Parathyroid adenoma (tissue), 2 donors: ENCODE data around the gene TTBK1.

ENCODE experiments used
- H2AFZ ChIP-seq: fragments of 300-600 bp; sonication (generic); one replicate; pipeline ENCODE4 v1.7.0; 2017; ENCODE audit warnings: antibody characterized with exemption, mild to moderate bottlenecking
- H3K27ac ChIP-seq: fragments of 300-600 bp; sonication (generic); one replicate; pipeline ENCODE4 v1.7.0; 2017
- H3K27me3 ChIP-seq: fragments of 300-600 bp; sonication (generic); one replicate; pipeline ENCODE4 v1.7.0; 2017; ENCODE audit warnings: low read length; ENCODE audit not compliant: control insufficient read depth, insufficient read depth
- H3K36me3 ChIP-seq: fragments of 300-600 bp; sonication (generic); one replicate; pipeline ENCODE4 v1.7.0; 2017; ENCODE audit warnings: low read length; ENCODE audit not compliant: control insufficient read depth, insufficient read depth
- H3K4me1 ChIP-seq: fragments of 300-600 bp; sonication (generic); one replicate; pipeline ENCODE4 v1.7.0; 2017; ENCODE audit warnings: control low read depth
- H3K4me2 ChIP-seq: fragments of 300-600 bp; sonication (generic); one replicate; pipeline ENCODE4 v1.7.0; 2017; ENCODE audit warnings: low read length
- H3K4me3 ChIP-seq: fragments of 300-600 bp; sonication (generic); one replicate; pipeline ENCODE4 v1.7.0; 2017; ENCODE audit warnings: low read depth, low read length
- H3K79me2 ChIP-seq: fragments of 300-600 bp; sonication (generic); one replicate; pipeline ENCODE4 v1.7.0; 2017; ENCODE audit warnings: control low read depth
- H3K9ac ChIP-seq: fragments of 300-600 bp; sonication (generic); one replicate; pipeline ENCODE4 v1.7.0; 2017; ENCODE audit warnings: mild to moderate bottlenecking
- H3K9me3 ChIP-seq: fragments of 300-600 bp; sonication (generic); one replicate; pipeline ENCODE4 v1.7.0; 2017; ENCODE audit warnings: low read length; ENCODE audit not compliant: control insufficient read depth
- TF ChIP-seq, protein P1 (sequence below): fragments of 300-600 bp; sonication (generic); IDR thresholded peaks from one replicate; pipeline ENCODE4 v1.7.0; 2017; ENCODE audit warnings: antibody characterized with exemption, mild to moderate bottlenecking
- donor health status: primary hyperparathyroidism.

TTBK1 gene

DNA sequence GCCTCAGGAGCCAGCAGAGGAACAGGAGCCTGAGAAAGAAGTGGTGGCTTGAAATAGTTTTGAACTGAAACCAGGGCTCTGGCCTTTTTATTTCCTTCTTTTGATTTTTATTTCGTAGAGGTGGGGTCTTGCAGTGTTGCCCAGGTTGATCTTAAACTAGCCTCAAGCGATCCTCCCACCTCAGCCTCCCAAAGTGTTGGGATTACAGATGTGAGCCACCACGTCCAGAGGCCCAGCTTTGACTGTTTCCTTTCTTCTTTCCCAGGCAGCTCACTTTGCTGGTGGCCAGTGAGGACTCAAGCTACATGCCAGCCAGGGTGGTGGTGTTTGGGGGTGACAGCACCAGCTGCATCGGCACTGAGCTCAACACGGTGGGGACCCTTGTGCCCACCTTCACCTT is 40.8 kb upstream of the TTBK1 start:
- H2AFZ ChIP-seq = no peak overlapping the region
- H3K4me2 ChIP-seq = no peak overlapping the region
- TF ChIP-seq, protein P1, sequence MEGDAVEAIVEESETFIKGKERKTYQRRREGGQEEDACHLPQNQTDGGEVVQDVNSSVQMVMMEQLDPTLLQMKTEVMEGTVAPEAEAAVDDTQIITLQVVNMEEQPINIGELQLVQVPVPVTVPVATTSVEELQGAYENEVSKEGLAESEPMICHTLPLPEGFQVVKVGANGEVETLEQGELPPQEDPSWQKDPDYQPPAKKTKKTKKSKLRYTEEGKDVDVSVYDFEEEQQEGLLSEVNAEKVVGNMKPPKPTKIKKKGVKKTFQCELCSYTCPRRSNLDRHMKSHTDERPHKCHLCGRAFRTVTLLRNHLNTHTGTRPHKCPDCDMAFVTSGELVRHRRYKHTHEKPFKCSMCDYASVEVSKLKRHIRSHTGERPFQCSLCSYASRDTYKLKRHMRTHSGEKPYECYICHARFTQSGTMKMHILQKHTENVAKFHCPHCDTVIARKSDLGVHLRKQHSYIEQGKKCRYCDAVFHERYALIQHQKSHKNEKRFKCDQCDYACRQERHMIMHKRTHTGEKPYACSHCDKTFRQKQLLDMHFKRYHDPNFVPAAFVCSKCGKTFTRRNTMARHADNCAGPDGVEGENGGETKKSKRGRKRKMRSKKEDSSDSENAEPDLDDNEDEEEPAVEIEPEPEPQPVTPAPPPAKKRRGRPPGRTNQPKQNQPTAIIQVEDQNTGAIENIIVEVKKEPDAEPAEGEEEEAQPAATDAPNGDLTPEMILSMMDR = no peak
- no peak overlapping the region for H3K4me3 ChIP-seq
- H3K27ac ChIP-seq = no peak overlapping the region
- H3K9ac ChIP-seq = no peak overlapping the region
- no peaks in the 10 kb centered on the region for H3K27me3 ChIP-seq
- H3K36me3 ChIP-seq = no peaks in the 10 kb centered on the region
- H3K4me1 ChIP-seq = no peaks in the 10 kb centered on the region
- H3K79me2 ChIP-seq = no peaks in the 10 kb centered on the region
- H3K9me3 ChIP-seq = no peaks in the 10 kb centered on the region

- Histone ChIP-seq H3K9me3 (no peaks in the 10 kb centered on the region), H3K4me2 (no peak overlapping the region), H3K79me2 (no peaks in the 10 kb centered on the region), H3K27ac (no peak overlapping the region), H3K27me3 (no peaks in the 10 kb centered on the region), H3K4me3 (no peak overlapping the region), H2AFZ (no peak overlapping the region), H3K36me3 (no peaks in the 10 kb centered on the region), H3K9ac (no peak overlapping the region), H3K4me1 (no peaks in the 10 kb centered on the region)
- TF ChIP-seq, protein P1 = no peak
These were observed 40.1 kb upstream of the TTBK1 start for GRCh38 chr6:43203029-43203717.

DNA sequence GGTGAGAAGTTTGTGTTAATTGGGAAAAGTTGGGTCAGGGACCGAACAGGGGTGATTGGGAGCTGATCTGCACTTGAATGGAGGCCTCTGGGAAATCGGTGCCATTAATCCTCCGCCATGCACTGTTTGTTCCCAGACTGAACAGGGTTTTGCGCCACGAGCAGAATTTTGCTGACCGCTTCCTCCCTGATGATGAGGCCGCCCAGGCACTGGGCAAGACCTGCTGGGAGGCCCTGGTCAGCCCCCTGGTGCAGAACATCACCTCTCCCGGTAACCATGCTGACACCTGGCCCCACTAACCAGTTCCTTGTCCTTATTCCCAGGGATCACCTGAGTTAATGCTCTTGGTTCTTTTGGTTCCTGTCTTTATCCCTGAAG is 39.6 kb upstream of the TTBK1 start:
- H3K4me3 ChIP-seq = no peak overlapping the region
- H3K9ac ChIP-seq = no peak overlapping the region
- H3K27ac ChIP-seq = no peak overlapping the region
- H3K4me1 ChIP-seq = no peaks in the 10 kb centered on the region
- no peak overlapping the region for H3K4me2 ChIP-seq
- no peaks in the 10 kb centered on the region for H3K36me3 ChIP-seq
- H3K9me3 ChIP-seq = no peaks in the 10 kb centered on the region
- H3K79me2 ChIP-seq = no peaks in the 10 kb centered on the region
- H2AFZ ChIP-seq = no peak overlapping the region
- TF ChIP-seq, protein P1 = no peak
- H3K27me3 ChIP-seq = no peaks in the 10 kb centered on the region

- Histone ChIP-seq H3K4me3 (no peak overlapping the region), H3K4me2 (no peak overlapping the region), H3K9ac (no peak overlapping the region), H3K9me3 (no peaks in the 10 kb centered on the region), H2AFZ (no peak overlapping the region), H3K27ac (no peak overlapping the region), H3K4me1 (no peaks in the 10 kb centered on the region), H3K36me3 (no peaks in the 10 kb centered on the region), H3K27me3 (no peaks in the 10 kb centered on the region), H3K79me2 (no peaks in the 10 kb centered on the region)
- TF ChIP-seq, protein P1 = no peak
These were observed 38.8 kb upstream of the TTBK1 start for GRCh38 chr6:43204271-43205105.
